Activated T-helper 1 cell treated with anti-CD3 and anti-CD28 coated beads, Interleukin-2, amount 50 U/mL, for 16 hours (primary cell): ENCODE data around the gene RBM14.
"Not testable (repeated sequence)": the region's sequence is repeated elsewhere in the genome, so short reads cannot be mapped to it uniquely, and the experiment has no call there.

ENCODE experiments used
- DNase-seq, 2 donors: peaks; one replicate each; pipeline ENCODE4 v3.0.0-alpha.2; 2020; ENCODE audit warnings: low read depth in 1 of 2, low spot score in 1 of 2

RBM14 gene

DNA sequence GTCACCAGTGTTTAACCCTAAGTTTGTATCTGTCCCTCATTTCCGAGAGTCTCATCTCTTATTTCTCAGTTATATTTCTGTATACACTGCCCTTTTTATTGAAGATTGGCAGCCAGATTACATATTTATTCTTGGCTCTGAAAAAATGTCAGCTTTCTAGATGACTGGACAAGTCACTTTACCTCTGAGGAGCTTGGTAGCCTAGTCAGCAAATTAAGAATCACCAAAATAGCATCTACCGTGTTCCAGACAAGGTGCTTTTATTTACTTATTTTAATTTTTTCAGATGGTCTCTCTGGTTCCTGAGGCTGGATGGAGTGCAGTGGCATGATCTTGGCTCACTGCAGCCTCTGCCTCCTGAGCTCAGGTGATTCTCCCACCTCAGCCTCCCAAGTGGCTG, 16.5 kb downstream of the RBM14 start:
- DNase-seq, result no peak

DNA sequence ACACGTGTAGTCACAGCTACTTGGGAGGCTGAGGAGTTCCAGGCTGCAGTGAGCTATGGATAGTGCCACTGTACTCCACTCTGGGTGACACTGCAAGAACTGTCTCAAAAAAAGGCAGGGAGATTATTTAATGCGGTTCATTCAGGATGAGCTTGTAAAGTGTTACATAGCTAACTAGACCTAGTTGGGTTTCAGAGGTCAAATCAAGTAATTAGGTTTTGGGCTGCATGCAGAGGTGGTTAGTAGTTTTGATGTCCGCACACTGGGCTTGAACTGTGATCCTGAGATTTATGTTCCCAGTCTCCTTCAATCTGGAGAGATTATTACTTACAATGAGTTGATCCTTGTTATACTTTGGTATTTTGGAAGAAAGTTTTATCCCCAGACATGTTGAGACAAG, 20.0 kb downstream of the RBM14 start:
- no peak for DNase-seq

DNA sequence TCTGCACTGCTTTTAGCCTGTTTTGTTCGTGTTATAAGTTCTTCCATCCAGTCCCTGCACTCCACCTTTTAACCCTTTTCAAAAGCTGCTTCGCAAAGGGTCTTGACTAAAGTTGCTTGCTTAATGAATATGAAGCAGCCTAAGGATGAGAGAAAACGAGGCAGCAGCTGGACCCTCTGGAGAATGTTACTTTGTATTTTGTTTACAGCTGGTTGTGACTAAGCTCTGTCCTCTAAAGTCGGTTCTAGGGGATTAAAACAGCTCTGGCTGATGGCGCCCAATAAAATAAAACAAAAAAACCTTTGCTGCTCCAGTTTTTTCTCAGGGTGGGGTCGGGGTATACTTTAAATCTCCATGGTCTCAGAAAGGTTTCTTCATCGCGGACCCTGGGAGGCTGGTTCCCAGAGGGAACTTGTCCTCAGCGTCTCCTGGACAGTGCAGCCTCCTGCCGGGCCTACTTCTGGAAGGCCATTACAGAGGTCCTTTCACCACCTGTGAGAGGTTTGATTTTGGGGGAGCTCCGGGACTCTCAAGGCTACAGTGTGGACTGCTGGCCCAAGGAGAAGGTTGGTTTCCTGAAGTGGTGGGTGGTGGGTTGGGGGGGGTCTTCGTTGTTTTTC, 21.2 kb downstream of the RBM14 start:
- no peak for DNase-seq

DNA sequence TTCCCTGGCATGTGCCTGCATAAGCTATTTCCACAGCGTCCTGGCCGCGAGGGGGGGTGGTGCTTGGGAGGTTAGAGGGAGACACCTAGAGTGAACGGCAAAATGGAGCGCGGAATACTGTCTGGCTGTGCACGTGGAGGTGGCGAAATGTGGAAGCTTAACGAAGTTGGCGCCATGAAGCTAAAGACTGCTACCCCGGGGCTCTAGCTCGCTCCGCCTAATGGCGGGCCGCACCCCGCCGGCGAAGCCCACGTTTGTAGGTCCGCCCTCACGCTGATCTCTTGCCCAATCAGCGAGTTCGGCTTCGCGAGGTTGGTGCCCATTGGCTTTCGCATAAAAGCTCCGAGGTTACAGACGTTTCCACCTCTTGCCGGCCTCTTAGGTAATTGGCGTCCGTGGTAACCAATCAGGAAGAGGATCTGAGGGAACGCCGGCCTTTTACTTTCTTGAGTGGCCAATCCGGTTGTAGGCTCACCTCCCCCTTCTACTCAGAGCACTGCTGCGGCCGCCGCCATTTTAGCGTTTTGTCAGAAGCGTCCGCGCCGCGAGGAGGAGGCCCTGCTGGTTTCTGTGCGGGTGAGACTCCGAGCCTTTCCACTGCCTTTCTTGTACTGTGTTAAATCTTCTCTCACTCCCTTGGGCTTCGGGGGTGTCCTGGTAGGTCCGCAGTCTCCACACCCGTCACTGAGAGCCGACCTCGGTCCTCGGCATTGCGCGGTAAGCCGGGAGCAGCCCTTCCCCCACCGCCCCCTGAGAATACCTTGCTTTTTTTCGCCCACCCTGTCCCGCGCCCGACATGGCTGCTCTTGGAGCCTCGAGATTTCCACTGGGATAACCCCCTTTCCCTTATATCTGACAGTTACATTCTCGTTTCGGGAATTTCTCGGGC, 22.0 kb downstream of the RBM14 start, which contains the start of gene RBM4:
TSS of gene RBM4 (plus strand) at position 527 of the 889 bp plus-strand sequence. CDS start 1,009 bp downstream, outside the sequence.
- peak; percentile 87 to 92 for DNase-seq

DNA sequence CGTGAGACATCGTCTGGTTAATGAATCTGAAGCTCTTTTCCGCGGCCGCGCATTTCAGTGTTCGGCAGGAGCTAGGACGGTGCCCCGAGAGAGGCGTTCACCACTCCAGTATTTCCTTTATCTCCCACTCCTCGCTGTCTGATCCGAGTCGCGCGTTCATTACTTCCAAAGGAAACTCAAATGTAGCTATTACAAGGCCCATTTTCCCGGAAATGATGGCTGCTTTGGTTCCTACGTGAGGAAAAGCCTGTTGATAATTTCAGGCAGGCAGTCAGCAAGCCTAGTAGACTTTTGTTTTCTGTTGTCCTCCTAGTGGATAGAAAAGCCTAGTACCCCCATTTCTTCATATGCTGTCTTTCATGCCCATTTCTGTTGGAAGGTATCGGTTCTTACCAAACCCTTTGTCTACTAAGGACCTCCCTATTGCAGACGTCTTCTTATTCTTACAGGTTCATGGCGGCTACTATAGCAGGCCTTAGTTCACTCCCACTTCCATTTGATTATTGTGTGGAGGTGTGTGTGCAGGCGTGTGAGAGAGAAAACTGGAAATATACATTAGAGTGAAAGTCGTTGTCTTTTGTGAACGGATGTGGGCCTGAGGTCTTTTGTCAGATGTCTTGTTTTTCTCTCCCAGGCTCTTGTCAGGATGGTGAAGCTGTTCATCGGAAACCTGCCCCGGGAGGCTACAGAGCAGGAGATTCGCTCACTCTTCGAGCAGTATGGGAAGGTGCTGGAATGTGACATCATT, 22.8 kb downstream of the RBM14 start:
- DNase-seq, result no peak

DNA sequence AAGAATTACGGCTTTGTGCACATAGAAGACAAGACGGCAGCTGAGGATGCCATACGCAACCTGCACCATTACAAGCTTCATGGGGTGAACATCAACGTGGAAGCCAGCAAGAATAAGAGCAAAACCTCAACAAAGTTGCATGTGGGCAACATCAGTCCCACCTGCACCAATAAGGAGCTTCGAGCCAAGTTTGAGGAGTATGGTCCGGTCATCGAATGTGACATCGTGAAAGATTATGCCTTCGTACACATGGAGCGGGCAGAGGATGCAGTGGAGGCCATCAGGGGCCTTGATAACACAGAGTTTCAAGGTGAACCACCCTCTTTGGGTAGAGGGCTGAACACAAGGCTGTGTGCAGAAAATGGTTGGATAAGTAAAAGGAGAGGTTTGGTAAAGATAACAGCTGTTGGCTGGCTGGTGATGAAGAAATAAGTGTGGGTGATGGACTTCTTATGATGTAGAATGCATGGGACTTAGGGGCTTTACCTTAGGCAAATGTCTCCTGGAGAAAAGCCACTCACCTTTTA, 23.4 kb downstream of the RBM14 start:
- not testable (repeated sequence) for DNase-seq

DNA sequence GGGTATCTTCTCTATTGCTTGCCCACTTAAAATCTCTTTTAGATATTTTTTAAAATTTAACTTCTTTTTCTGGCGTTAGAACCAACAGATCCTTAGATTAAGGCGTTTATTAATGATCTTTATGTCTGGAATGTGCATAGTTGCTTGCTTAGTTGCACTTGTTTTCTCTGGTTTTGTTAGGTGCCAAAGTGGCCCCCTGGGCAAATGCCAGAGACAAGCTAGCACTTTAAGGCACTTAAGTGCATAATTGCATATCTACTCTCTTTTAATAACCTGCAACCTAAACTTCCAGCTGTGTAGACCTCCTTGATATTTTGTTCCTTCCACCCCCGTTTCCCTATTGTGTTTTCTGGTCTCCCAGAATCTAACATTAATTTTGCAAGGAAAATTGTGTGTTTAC, 25.4 kb downstream of the RBM14 start:
- DNase-seq, result no peak

DNA sequence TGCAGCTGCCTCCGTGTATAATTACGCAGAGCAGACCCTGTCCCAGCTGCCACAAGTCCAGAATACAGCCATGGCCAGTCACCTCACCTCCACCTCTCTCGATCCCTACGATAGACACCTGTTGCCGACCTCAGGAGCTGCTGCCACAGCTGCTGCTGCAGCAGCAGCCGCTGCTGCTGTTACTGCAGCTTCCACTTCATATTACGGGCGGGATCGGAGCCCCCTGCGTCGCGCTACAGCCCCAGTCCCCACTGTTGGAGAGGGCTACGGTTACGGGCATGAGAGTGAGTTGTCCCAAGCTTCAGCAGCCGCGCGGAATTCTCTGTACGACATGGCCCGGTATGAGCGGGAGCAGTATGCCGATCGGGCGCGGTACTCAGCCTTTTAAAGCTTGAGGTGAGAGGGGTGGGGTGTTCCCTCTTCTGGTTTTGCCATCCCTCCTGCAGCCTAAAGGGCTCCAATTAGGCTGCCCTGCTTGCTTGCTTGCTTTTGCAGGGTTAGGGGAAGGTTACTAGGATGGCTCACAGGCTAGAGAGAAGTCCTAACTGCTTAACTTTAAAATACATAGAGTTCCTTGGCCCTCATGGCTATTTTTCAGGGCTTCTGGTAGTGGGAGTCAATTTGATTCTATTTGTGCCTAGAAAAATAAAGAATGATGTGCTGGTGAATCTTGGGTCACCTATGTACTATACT, 27.5 kb downstream of the RBM14 start:
- DNase-seq, result no peak

DNA sequence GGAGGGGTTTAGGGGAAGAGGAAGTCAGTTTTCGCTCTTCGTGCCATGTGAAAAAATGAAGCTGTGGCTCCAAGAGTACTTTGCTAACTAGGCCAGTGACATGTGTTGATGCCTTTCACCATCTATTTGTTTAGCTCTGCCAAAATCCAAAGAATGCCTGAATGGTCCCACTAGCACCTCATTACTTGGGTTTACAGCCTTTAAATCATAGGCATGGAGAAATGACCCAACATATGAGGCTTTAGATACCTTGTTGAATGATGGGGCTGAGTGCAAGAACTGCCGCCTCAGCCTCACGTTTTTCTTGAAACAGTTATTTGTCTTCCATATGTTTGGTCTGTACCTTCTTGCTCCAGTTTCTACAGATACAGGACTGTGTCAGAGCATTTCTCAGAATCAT, 30.4 kb downstream of the RBM14 start:
- DNase-seq, result no peak

DNA sequence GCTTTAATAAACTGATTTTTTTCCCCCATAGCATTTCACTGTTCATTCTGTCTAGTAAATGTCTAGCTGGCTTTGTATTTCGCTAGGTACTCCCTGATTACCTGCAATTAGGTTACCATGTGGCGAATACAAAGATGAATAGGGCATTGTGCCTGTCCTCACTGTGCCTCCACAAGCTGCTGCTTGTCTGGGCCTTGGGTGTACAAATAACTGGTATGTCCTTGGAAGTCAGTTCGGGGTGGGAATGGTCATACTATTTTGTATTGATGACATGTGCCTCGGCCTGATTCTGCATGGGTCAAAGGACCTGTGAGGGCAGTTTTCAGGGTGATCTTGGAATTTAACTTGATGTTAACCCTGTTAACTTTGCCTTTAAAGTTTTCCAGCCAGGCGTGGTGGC, 33.5 kb downstream of the RBM14 start:
- DNase-seq, result no peak

DNA sequence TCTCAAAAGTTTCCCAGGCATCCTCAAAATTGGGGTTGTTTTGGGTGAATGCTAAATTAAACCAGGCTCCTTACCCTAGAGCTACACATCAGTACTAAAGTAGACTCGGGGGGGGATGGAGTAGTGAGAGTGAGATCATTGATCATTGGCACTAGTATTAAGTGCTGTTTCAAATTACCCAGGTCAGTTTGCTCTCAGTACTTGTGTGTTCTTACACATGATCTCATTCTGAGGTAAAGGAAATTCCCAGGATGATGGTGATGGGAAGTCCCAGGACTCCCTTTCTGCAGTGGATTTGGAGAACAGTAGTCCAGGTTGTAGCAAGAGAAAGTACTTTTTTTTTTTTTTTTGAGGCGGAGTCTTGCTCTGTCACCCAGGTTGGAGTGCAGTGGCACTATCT, 34.6 kb downstream of the RBM14 start:
- DNase-seq, result no peak

DNA sequence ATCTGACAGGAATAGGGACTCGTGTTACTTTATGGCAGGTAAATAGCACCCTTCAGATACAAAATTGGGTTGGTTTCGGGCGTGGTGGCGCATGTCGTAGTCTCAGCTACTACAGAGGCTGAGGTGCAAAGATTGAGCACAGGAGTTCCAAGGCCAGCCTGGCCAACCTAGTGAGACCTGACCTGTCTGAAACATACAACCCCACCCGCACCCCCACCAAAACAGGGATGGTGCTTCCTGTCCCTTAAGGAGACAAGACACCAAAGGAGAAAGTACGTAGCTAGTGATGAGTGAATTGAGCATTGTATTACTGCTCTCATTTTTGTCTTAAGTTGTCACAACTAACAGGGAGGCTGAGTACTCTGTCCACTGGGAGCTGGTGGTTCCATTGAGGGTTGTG, 36.2 kb downstream of the RBM14 start:
- no peak for DNase-seq

DNA sequence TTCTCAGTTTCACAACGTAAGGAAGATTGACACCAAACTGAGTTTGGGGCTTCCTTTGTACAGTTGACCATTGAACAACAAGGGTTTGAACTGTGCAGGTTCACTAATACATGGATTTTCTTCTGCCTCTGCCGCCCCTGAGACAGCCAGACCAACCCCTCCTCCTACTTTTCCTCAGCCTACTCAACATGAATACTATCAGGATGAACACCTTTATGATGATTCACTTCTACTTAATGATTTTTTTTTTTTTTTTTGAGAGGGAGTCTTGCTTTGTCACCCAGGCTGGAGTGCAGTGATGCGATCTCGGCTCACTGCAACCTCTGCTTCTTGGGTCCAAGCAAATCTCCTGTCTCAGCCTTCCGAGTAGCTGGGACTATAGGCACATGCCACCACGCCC, 36.7 kb downstream of the RBM14 start:
- no peak for DNase-seq

DNA sequence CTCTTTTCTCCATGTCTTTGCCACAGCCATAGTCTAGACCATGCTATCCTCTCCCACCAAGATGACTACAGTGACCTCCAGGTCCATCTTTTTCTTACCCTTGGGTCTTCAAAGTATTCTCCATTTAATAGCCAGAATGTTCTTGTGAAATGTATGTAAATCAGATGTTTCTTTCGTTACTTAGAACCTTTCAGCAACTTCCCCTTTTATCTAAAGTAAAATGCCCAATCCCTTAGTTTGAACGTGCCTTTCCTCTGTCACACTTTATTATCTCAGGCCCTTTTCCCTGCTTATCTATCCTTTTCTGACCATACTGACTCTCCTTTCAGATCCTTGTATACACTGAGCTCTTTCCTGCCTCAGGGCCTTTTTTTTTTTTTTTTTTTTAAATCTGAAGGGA, 43.3 kb downstream of the RBM14 start:
- DNase-seq, result no peak

DNA sequence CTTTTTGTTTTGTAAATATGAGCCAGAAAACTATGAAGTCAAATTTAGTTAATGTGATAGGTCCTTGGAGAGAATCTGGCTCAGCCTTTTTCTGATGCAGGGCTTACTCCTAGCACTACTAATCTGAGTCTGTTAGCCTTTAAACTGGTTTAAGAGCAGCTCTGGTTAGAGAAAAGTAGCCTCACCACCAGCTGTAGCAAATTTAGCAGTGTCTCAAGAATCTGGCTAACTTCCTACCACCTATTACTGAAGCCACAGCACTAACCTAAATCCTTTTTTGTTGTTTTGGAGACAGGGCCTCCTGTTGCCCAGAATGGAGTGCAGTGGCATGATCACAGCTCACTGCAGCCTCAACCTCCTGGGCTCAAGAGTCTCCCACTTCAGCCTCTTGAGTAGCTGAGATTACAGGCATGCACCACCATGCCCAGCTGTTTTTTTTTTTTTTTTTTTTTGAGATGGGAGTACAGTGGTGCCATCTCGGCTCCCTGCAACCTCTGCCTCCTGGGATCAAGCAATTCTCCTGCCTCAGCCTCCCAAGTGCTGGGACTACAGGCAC, 47.4 kb downstream of the RBM14 start:
- no peak for DNase-seq

DNA sequence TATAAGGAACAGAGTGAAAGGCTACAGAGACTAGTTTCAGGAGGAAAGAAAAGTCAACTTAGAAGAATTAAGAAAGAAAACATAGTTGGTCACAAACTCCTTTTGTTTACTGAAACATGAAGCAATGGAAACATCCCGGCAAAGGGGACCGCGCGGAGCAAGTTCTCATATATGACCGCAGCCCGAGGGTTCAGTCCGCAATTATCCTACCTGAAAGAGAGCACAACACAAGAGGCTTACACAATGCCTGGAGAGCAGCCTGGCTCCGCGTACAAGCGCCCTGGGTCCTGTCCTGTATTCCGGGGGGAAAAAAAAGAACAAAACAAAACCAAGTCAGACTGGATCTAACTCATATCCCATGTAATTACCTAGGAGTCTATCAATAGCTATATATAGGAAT, 48.9 kb downstream of the RBM14 start:
- DNase-seq, result no peak

DNA sequence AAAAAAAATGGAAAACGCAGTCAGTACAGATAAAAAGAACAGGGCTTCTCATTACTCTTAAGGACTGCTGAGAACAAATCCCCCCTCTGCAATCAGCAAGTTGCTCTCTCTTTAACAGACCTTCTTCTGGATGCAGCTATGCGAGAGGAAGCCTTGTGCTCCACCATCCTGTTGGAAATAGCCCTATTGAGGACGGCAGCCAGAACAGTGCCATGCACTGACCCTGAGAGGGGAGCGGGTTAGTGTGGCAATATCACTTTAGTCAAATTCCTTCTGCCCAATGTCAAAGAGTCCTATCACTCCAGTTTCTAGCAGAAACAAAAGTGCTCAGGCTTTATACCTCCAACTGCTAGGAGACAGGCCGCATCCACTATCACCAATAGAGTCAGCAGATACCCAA, 54.4 kb downstream of the RBM14 start:
- no peak for DNase-seq

DNA sequence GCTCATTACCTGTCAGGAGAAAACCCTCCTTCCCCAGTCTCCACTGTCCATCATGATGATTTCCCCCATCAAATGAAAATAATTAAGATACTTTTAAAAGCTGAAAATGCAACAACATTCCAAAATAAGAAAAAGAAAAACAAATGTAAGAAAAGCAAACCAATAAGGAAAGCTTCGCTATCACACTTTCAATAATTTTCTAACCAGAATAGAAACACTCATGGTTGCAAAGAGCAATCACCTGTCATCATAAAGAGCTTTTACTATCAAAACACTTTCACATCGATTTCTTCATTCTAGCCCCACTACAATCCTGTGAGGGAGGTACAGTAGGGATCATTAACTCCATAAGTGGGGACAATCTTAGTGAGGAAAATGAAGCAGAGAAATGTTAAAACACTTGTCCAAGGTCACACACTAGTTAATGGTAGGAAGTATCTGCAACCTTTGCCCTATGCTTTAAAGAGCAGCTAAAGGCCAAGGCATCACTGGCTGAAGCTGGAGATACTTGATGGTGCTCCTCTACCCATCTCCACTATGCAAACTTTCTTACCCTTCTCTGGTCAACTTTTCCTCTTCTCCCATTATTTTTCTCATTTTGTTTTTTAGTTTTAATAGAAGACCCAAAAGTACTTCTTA, 58.7 kb downstream of the RBM14 start:
- DNase-seq, result no peak

DNA sequence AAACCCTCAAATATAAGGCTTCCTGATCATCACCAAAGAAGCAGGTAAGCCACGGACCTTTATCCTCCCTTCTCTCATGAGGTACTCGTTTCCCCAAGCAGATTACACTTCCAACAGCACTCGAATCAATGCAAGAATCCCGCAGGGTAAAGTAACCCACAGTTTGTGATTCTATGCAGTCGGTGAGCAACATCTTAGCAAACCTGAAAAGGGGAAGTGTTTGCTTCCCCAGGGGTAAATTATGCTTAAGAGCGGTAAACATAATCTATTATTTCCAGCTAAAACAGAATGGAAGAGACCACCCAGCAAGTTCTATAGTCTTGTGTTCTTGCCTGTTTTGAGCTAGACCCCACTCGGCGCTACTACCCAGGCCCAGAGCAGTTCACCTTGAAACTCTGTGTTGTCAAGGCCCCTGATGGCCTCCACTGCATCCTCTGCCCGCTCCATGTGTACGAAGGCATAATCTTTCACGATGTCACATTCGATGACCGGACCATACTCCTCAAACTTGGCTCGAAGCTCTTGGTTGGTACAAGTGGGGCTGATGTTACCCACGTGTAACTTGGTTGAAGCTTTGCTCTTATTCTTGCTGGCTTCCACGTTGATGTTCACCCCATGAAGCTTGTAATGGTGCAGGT, 60.0 kb downstream of the RBM14 start:
- no peak for DNase-seq
